Fibroblast of lung (primary cell): ENCODE results near the gene ALDH1L1.

ENCODE experiments used
- EZH2 ChIP-seq: IDR thresholded peaks from 2 replicates; pipeline ENCODE4 v1.5.1; 2012; ENCODE audit warnings: low read length, control low read depth, mild to moderate bottlenecking; ENCODE audit errors: missing control alignments
- TF ChIP-seq, protein P1 (sequence below), 2 donors: IDR thresholded peaks in 1 of 2; conservative IDR thresholded peaks in 1 of 2; 1 replicate in 1 of 2; 2 replicates in 1 of 2; pipeline ENCODE4 v1.5.1; 2011 to 2012; ENCODE audit warnings: low read length in 2 of 2, control low read depth in 1 of 2, inconsistent platforms in 1 of 2, low read depth in 1 of 2, mild to moderate bottlenecking in 1 of 2

GRCh38 chr3:126083913-126084767 lies 96.2 kb downstream of the ALDH1L1 start, which contains the start of gene SLC41A3:
- TF ChIP-seq, protein P1, sequence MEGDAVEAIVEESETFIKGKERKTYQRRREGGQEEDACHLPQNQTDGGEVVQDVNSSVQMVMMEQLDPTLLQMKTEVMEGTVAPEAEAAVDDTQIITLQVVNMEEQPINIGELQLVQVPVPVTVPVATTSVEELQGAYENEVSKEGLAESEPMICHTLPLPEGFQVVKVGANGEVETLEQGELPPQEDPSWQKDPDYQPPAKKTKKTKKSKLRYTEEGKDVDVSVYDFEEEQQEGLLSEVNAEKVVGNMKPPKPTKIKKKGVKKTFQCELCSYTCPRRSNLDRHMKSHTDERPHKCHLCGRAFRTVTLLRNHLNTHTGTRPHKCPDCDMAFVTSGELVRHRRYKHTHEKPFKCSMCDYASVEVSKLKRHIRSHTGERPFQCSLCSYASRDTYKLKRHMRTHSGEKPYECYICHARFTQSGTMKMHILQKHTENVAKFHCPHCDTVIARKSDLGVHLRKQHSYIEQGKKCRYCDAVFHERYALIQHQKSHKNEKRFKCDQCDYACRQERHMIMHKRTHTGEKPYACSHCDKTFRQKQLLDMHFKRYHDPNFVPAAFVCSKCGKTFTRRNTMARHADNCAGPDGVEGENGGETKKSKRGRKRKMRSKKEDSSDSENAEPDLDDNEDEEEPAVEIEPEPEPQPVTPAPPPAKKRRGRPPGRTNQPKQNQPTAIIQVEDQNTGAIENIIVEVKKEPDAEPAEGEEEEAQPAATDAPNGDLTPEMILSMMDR (conservative IDR thresholded peaks at IDR 0.05 in 1 of 2, IDR thresholded peaks at IDR 0.05 in 1 of 2; ENCODE audit: low read depth in 1 of 2, low read length in 2 of 2), result peak; percentile 42 to 54
- TF ChIP-seq EZH2, result no peak
